NCI-H187 treated with DMSO at 0.1 percent for 48 hours (cell line): ENCODE data around the gene HOXB3.

ENCODE experiments used
- DNase-seq: peaks from one replicate; lab custom pipeline; 2025; lab: John Stamatoyannopoulos, UW

HOXB3 gene

DNA sequence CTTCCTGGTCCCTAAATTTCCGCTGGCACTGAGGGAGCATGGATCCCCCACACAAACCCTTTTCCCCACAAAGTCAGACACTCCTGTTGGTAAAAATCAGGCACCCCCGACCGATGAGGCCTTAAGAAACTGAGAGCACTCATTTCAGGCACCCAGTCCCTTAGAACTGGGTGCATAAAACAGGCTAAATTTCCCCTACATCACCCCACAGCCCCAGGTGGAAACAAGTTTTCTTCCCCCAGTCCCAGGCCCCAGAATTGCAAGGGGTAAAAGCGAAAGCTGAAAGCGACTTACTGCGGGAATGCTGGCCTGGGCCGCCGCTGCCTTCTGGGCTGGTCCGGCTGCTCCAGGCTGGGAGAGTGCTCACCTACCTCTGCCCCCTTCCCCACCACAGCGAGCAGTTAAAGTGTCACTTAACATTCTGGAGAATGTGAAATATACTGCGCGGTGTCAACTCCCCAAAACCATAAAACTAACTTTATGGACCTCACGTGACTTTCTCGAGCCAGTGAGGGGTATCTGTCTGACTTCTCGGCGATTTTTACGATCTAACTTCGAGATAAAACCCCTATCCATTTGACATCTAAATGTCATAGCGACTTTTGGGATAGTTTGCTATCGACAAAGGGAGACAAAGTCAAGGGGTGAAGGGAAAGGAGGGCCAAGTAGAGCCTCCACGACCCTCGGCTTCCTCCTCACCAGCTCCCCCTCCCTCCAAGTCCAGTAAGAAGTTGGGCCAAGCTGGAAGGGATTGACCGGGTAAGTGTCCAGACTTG, at the start of gene HOXB3:
Gene HOXB3, minus strand, starts transcription at position 411 of the 776 bp plus-strand sequence. CDS start 37,767 bp downstream, outside the sequence.
- DNase-seq: no peak

GRCh38 chr17:48639136-48639535, 49.1 kb upstream of the HOXB3 start:
- DNase-seq: no peak

DNA sequence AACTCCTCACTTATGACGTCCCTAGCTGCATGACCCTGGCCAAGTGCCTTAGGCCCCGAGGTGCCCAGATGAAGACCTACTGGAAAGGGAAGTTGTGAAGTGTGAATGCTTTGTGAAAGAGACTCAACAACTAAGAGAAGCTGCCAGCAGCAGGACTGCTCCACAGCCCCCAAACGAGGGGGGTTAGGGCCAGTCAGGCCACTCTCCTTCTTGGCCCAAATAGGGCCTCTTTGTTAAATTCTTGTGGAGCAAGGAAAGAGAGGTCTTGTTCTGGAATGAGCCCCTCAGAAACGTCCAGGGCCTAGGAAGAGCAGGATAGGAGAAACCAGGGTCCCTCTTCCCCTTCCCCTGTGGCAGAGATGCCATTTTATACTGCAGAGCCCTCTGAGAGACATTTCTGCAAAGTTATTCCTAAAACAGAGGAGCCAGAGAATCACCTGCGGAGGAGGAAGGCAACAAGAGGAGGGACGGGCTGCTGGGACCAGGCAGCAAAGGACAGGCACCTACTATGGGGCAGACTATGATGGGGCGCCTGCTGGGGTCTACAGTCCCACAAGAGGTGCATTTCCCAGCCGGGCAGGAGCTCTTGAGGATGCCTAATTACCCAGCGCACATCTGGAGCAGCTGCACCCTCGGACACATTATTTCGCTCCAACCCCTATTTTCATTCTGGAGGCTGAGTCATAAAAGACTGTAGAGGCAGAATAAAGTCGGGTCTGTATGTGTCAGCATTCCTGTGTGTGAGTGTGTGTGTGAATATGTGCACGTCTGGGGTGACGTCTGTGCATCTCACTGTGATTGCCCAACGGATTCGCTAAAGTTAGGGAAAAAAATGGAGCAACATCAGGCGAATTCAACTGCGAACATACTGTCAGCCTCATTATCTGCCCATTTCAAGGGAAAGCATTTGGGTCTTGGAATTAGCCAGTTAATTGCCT, 47.6 kb upstream of the HOXB3 start:
- no peak for DNase-seq

DNA sequence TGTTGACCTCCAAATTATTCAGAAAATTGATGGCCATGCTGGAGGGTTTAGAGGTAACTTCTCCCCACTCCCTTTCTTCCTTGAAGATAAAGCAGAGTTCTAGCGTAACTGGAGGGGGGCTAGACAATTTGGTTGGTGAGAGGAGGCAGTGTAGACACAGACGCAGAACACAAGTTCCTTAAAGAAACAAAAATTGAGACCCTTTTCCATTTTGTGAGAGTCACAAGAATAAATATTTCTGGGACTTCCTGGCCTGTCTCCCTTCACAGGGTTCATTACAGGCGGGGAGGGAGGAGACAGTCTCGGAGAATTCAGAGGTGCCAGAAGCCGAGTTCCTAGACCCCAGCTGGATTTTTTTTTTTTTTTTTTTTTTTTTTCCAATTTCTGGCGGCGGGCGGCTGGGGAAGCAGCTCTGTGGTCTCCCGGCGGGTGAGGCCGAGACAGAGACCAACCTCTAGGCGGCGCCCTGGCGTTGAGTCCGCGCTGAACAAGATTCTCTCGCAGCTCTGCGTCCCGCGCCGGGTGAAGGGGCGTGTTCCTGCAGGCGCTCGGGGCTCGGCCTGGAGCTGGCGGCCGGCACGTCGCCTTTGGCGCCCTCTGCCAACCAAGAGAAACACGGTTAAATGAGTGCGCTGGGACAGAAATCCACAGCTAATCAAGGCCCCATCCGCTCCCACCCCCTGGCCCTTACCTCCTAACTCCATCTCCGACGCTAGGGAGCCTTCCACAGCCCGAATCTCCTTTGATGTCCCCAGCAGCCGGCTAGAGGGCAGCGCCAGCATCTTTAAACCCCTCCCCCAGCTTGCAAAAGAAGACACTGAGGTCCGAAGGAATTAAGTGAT, 46.4 kb upstream of the HOXB3 start:
- DNase-seq: no peak

GRCh38 chr17:48634493-48635208, 44.6 kb upstream of the HOXB3 start:
- no peak for DNase-seq

DNA sequence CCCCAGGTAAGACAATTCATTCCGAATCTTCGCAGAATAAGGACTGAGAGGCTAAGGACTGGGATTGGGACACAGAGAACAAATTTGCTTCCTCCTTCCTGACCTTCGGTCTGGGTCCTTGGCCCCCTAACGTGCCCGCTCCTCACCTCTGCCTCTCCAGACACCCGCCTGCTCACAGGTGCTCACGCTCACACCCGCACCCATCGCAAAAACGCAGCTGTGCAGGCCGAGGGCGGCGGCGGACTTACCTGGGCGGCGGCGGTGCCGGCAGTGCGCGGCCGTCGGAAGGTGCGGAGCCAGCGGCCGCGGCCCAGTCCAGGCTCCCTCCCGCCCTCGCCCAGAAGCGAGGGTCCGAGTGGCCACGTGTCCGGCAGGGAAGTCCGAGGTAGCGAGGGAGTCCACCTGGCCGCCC, 43.2 kb upstream of the HOXB3 start:
- DNase-seq: no peak

DNA sequence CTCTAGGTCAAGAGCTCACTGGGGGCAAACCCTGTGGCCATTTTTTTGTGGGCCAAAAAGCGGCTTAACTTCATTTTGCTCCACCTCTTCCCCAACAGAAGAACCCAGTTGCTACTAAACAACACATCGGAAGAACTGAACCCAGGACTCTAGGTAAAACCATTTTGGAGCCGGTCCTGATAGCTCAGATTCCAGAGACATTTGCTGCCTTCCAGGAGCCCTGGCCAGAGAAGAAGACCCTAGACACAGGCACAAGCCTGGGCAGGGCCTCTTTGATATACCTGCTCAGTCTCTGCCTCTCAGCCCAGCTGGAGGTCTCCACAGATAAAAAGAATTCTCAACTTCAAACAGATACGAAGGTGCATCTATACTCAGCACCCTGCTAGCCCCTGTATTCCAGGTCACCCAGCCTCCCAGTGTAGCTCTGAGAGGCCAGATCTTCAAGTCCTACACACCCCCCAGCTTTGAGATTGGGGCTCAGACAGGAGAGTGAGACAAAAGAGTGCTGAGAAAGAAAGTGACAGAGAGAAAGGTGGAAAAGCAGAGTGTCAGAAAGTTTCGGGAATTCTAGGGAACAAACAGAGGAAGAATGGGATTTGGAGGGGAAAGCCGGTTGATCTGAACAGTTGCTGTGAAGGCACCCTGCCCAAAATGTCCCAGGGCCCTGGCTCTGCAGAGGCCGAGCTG, 42.7 kb upstream of the HOXB3 start:
- DNase-seq: no peak

- no peak for DNase-seq
Measured at GRCh38 chr17:48631693-48632578, 41.9 kb upstream of the HOXB3 start.

DNA sequence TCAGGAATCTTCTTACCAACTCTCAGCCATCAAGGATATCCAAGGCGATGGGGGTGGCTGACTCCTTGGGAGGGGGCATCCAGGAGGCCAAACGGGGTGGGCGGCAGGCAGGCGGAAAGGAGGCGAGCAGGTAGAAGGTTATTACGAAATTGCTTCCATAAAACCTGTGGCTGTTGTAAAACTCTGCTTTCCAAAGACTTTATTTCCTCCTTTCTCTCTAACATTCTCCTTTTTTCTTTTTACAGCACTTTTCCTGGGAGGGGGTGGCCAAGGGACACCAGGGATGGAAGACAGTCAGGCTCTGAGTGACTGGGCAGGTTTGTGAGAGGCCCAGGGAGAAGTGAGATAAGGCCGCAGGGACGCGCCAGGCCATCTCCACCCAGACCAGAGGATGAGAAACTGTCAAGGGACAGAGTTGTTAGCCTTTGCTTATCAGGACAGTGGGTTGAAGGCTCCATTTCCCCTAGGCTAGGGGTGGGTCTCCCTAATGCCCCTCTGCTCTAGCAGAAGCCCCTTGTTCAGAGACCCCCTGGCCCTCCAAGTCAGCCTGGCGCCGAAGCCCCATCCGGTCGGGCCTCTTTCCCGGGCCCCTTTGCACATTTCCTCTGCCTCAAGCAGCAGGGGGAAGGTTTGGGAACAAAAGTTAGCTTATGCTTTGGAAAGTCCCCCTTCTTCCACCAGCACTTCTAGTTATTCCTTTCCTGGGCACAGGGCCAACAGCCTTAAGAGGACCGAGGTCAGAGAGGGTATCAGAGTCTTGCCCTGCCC, 41.1 kb upstream of the HOXB3 start:
- no peak for DNase-seq

- DNase-seq: no peak
Measured at GRCh38 chr17:48630009-48630924, 40.2 kb upstream of the HOXB3 start.

GRCh38 chr17:48629411-48629759, 39.3 kb upstream of the HOXB3 start:
- DNase-seq: no peak

- no peak for DNase-seq
Measured at GRCh38 chr17:48628649-48629410, 38.8 kb upstream of the HOXB3 start.

GRCh38 chr17:48627623-48628521, 37.8 kb upstream of the HOXB3 start:
- no peak for DNase-seq

DNA sequence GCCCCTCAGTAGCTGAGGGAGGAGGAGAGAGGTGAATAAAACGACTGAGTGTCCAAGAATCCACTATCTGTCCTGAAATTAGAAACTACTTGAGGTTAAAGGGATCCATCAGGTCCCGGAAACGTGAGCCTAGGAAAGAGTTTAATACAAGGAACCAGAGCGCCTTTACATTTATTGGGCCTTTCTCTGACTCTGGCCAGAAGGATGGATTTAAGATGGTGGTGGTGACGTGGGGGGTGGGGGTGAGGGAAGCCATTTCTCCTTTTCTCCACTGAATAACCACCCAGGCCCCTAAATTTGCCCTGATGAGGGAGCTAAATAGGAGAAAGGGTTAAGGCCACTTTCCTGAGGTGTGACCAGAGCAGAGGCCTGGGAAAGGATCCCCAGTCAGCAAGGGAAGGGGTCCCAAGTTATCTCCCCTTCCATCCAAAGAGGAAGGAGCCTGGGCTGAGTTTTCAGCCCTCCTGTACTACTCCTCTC, 37.1 kb upstream of the HOXB3 start:
- no peak for DNase-seq

- DNase-seq: no peak
Measured at GRCh38 chr17:48626245-48627117, 36.4 kb upstream of the HOXB3 start, which contains the start of gene HOXB9. Gene HOXB9 (minus strand): TSS chr17:48626358. CDS start chr17:48626269, 89 bp downstream.
